Pancreas (tissue), 10 donors: Measurements from ENCODE around the gene SLC27A2. TPM values are rescaled to one million over a fixed set of nuclear protein-coding genes. Genes with fewer than 3 reads are reported as not detected.
"Not testable (repeated sequence)": the region's sequence is repeated elsewhere in the genome, so short reads cannot be mapped to it uniquely, and the experiment has no call there.

Experiments
- ATAC-seq, 4 donors: fragments of 200-7000 bp; cut with Tn5 transposase; one replicate each; pipeline versions ENCODE4 v1.8.0 to v1.9.1; 2020; ENCODE audit warnings: mild to moderate bottlenecking in 4 of 4, moderate library complexity in 4 of 4
- DNase-seq, 6 donors: peaks; one replicate each; pipeline ENCODE4 v3.0.0-alpha.2; 2020
- FAIRE-seq: peaks from 2 replicates; lab custom pipeline; 2012; peaks lifted over from hg19 to GRCh38; lab: Jason Lieb, UNC
- H3K27ac ChIP-seq, 4 donors: fragments of 200-600 bp; sonication (generic); 1 replicate in 3 of 4; 2 replicates in 1 of 4; pipeline versions ENCODE4 v1.5.0 to v1.8.0; 2020
- H3K27me3 ChIP-seq, 4 donors: fragments of 200-600 bp; one replicate each; pipeline ENCODE4 v1.8.0; 2021
- H3K36me3 ChIP-seq, 3 donors: fragments of 200-600 bp; sonication (generic) in 1 of 3; one replicate each; pipeline versions ENCODE4 v1.5.0 to v1.8.0; 2020 to 2021
- H3K4me1 ChIP-seq, 3 donors: fragments of 200-600 bp; one replicate each; pipeline ENCODE4 v1.8.0; 2021
- H3K4me3 ChIP-seq, 4 donors: fragments of 200-600 bp; sonication (generic) in 2 of 4; one replicate each; pipeline versions ENCODE4 v1.5.0 to v1.8.0; 2020 to 2021
- H3K9me3 ChIP-seq, 4 donors: fragments of 200-600 bp; one replicate each; pipeline ENCODE4 v1.8.0; 2021
- CTCF ChIP-seq, 4 donors: fragments of 200-600 bp; sonication (generic) in 3 of 4; IDR thresholded peaks; one replicate each; pipeline versions ENCODE4 v1.5.0 to v1.8.0; 2021; ENCODE audit warnings: antibody characterized with exemption in 4 of 4
- WGBS, 2 donors: extraction: QIAGEN DNeasy Blood & Tissue Kit; methylation state at CpG; one replicate each; pipeline ENCODE4 v1.1.7; 2013; 5-methylcytosine and 5-hydroxymethylcytosine counted together
- intact Hi-C, 3 donors: fragments of 100-400 bp; cut with DNase I; formaldehyde crosslinking; loops; one replicate each; pipeline versions ENCODE4 v1.11.1 to v1.14.2; 2022
- polyA plus RNA-seq, 2 donors: library from polyadenylated mRNA; stranded (reverse); fragments of 200-250 nt; gene quantifications; one replicate each; pipeline ENCODE4 v1.2.3, GENCODE V29; 2013
- total RNA-seq, 6 donors: library from RNA; stranded (reverse); fragmentation: NEBNext Ultra II Directional in 4 of 6; extraction: Animal tissue kit (Norgen Biotek cat#: 25700) in 4 of 6; gene quantifications; one replicate each; pipeline versions ENCODE4 v1.2.1 to v1.2.4, GENCODE V29; 2021 to 2023
- donor health status: healthy with polysubstance abuse.
- donor health status: DM: no; HTN: no; CAD: no; lungs with moderate emphysema.
- donor health status: DM: no; HTN: no; CAD: no.
- donor health status: control.
- donor health status: control.
- donor health status: Bipolar disorder and iron deficiency.
- donor health status: DM: yes; HTN: yes; CAD: no.
- donor health status: DM: no; HTN: no; CAD: no.
- donor health status: DM: no; HTN: no; CAD: no.
- donor health status: DM: yes; HTN: yes; CAD: no.

The SLC27A2 gene
- total and polyA plus RNA-seq, 8 donors = 1.5 to 6.1 (median 3.2) TPM

GRCh38 chr15:50148362-50148963 lies 33.5 kb upstream of the SLC27A2 start:
- H3K36me3 ChIP-seq = no peaks in the 10 kb centered on the region
- H3K4me3 ChIP-seq = no peak overlapping the region
- ATAC-seq = peak in 1 of 4 donors; percentile 44
- 68 to 73% methylated on average over 4 of the region's 4 CpGs for WGBS, 2 donors
- FAIRE-seq = no peak
- no peak for DNase-seq
- no peaks in the 10 kb centered on the region for H3K27me3 ChIP-seq
- no peaks in the 10 kb centered on the region for H3K9me3 ChIP-seq
- intact Hi-C loops = no loop called here
- H3K27ac ChIP-seq = no peak overlapping the region
- H3K4me1 ChIP-seq = no peaks in the 10 kb centered on the region
- no peak for TF ChIP-seq CTCF (IDR thresholded peaks at IDR 0.05)

GRCh38 chr15:50149090-50149489 lies 32.9 kb upstream of the SLC27A2 start:
- Histone ChIP-seq H3K9me3 (no peaks in the 10 kb centered on the region), H3K27ac (no peak overlapping the region), H3K36me3 (no peaks in the 10 kb centered on the region), H3K4me1 (no peaks in the 10 kb centered on the region), H3K27me3 (no peaks in the 10 kb centered on the region), H3K4me3 (no peak overlapping the region)
- TF ChIP-seq CTCF (IDR thresholded peaks at IDR 0.05) = no peak
- intact Hi-C loops = no loop called here
- FAIRE-seq (no peak), DNase-seq (no peak), ATAC-seq (no peak)
- 5% methylated on average over 1 of the region's 1 CpG for WGBS, 2 donors

- FAIRE-seq (no peak), ATAC-seq (no peak)
These were observed 31.6 kb upstream of the SLC27A2 start for GRCh38 chr15:50150349-50150748.

GRCh38 chr15:50150851-50151250 lies 31.1 kb upstream of the SLC27A2 start:
- TF ChIP-seq CTCF (IDR thresholded peaks at IDR 0.05) = no peak
- ATAC-seq (no peak), FAIRE-seq (no peak), DNase-seq (no peak)
- H3K27me3 ChIP-seq = no peaks in the 10 kb centered on the region
- H3K9me3 ChIP-seq = no peaks in the 10 kb centered on the region
- H3K4me1 ChIP-seq = no peaks in the 10 kb centered on the region
- no peak overlapping the region for H3K4me3 ChIP-seq
- no peak overlapping the region for H3K27ac ChIP-seq
- no peaks in the 10 kb centered on the region for H3K36me3 ChIP-seq
- intact Hi-C loops = no loop called here

More at GRCh38 chr15:50150349-50150748, 31.6 kb upstream of the SLC27A2 start:
- H3K27me3 ChIP-seq = no peaks in the 10 kb centered on the region
- no peaks in the 10 kb centered on the region for H3K4me1 ChIP-seq
- TF ChIP-seq CTCF (IDR thresholded peaks at IDR 0.05) = no peak
- H3K27ac ChIP-seq = no peak overlapping the region
- no peak for DNase-seq
- no peaks in the 10 kb centered on the region for H3K9me3 ChIP-seq
- intact Hi-C loops = no loop called here
- 77 to 86% methylated on average over 3 of the region's 3 CpGs for WGBS, 2 donors
- H3K4me3 ChIP-seq = no peak overlapping the region
- no peaks in the 10 kb centered on the region for H3K36me3 ChIP-seq

GRCh38 chr15:50151476-50151875 lies 30.5 kb upstream of the SLC27A2 start:
- H3K27ac ChIP-seq = no peak overlapping the region
- DNase-seq (no peak), FAIRE-seq (no peak), ATAC-seq (no peak)
- no peaks in the 10 kb centered on the region for H3K4me1 ChIP-seq
- intact Hi-C loops = no loop called here
- no peaks in the 10 kb centered on the region for H3K36me3 ChIP-seq
- H3K27me3 ChIP-seq = no peaks in the 10 kb centered on the region
- WGBS, 2 donors = 84 to 90% methylated on average over 2 of the region's 2 CpGs
- no peak overlapping the region for H3K4me3 ChIP-seq
- TF ChIP-seq CTCF (IDR thresholded peaks at IDR 0.05) = no peak
- H3K9me3 ChIP-seq = no peaks in the 10 kb centered on the region

GRCh38 chr15:50158236-50158635 lies 23.8 kb upstream of the SLC27A2 start:
- 88 to 92% methylated on average over 21 to 27 of the region's 28 CpGs for WGBS, 2 donors
- ATAC-seq, intact Hi-C loops, H3K27ac ChIP-seq, DNase-seq, H3K36me3 ChIP-seq, FAIRE-seq, H3K4me1 ChIP-seq, H3K4me3 ChIP-seq, H3K27me3 ChIP-seq, H3K9me3 ChIP-seq: not testable (repeated sequence)
